ENCODE data around the gene PACRGL. TPM values are rescaled to one million over a fixed set of nuclear protein-coding genes. Genes with fewer than 3 reads are reported as not detected.

Gene PACRGL
- total RNA-seq, 1 donor from 2014 or later = 26.9 TPM

DNA sequence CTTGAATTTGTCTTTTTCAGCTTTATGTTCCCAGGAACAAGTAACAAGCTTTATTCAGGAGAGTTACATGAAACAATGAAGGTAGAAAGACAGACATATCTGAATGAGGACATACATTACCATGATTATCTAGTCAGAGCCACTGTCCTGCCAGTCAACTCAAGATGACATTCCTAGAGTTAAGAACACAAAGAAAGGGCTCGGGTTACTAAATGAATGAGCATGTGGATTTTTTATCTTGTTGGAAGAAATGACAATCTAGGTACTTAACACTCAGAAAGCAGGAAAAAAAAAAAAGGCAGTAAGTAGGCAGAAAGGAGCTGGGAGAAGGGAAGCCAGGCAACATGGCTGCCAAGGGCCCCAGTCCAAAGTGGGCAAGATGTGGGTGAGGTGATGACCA is 28.0 kb upstream of the PACRGL start:
- no peaks in the 10 kb centered on the region for H3K36me3 Mint-ChIP-seq (ENCODE audit: low read depth)
- H3K27me3 Mint-ChIP-seq (ENCODE audit: low read depth) = no peaks in the 10 kb centered on the region
- no peaks in the 10 kb centered on the region for H3K9me3 Mint-ChIP-seq
- TF ChIP-seq, protein P1, sequence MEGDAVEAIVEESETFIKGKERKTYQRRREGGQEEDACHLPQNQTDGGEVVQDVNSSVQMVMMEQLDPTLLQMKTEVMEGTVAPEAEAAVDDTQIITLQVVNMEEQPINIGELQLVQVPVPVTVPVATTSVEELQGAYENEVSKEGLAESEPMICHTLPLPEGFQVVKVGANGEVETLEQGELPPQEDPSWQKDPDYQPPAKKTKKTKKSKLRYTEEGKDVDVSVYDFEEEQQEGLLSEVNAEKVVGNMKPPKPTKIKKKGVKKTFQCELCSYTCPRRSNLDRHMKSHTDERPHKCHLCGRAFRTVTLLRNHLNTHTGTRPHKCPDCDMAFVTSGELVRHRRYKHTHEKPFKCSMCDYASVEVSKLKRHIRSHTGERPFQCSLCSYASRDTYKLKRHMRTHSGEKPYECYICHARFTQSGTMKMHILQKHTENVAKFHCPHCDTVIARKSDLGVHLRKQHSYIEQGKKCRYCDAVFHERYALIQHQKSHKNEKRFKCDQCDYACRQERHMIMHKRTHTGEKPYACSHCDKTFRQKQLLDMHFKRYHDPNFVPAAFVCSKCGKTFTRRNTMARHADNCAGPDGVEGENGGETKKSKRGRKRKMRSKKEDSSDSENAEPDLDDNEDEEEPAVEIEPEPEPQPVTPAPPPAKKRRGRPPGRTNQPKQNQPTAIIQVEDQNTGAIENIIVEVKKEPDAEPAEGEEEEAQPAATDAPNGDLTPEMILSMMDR (conservative IDR thresholded peaks at IDR 0.05) = no peak
- H3K4me3 Mint-ChIP-seq = no peak overlapping the region
- peaks cover 11% of the 10 kb centered on the region for H3K4me1 Mint-ChIP-seq
- no peak for DNase-seq (ENCODE audit: low read depth, low spot score)
- no peak overlapping the region for H3K27ac Mint-ChIP-seq (ENCODE audit: unreplicated experiment)

DNA sequence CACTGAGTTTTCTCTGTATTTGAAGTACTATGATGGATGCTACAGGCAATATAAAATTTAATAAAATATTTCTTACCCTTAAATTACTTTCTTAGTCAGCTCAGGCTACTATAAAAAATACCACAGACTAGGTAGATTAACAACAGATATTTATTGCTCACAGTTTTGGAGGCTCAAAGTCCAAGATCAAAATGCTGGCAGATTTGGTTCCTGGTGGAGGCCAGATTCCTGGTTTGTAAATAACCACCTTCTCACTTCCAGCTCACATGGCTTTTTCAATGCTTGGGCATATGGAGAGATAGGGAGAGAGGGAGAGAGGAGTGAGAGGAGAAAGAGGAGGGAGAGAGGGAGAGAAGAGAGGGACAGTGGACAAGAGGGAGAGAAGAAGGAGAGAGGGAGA is 24.5 kb upstream of the PACRGL start:
- no peaks in the 10 kb centered on the region for H3K4me1 Mint-ChIP-seq
- H3K4me3 Mint-ChIP-seq = no peak overlapping the region
- DNase-seq (ENCODE audit: low read depth, low spot score) = no peak
- TF ChIP-seq, protein P1 (conservative IDR thresholded peaks at IDR 0.05) = no peak
- H3K36me3 Mint-ChIP-seq (ENCODE audit: low read depth) = no peaks in the 10 kb centered on the region
- H3K27ac Mint-ChIP-seq (ENCODE audit: unreplicated experiment) = no peak overlapping the region
- no peaks in the 10 kb centered on the region for H3K27me3 Mint-ChIP-seq (ENCODE audit: low read depth)
- no peaks in the 10 kb centered on the region for H3K9me3 Mint-ChIP-seq

DNA sequence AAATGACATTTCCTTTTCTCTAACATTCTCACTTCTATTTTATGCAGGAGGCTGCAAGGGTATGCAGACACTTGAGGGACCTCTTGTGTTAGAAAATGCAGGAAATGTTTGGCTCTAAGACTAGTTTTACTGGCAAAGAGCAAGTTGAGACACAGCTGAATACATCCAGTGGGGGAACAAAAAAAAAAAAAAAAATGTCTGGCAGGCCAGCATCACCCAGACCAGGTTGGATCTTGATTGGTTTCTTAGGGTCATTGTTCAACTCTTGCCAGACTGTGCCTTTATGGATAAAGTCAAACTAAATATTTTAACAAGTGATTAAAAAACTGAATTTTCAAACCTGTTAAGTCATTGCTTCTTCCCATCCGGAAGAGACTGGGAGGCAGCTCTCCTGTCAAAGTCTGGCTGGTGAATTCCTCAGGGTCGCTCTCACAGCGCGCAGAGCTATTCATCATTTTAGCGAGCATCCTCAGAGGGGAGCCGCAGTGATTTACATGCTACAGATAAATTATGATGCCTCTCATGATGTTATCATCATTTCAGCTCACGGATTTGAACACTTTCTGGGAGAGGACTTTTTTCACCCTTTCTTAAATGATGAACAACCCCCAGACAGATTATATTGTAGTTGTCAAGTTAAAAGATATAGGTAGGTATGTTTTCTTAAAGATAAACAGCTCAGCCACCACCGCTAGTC is 23.6 kb upstream of the PACRGL start:
- H3K9me3 Mint-ChIP-seq = no peaks in the 10 kb centered on the region
- no peak for DNase-seq (ENCODE audit: low read depth, low spot score)
- TF ChIP-seq, protein P1 (conservative IDR thresholded peaks at IDR 0.05) = no peak
- no peaks in the 10 kb centered on the region for H3K4me1 Mint-ChIP-seq
- H3K27me3 Mint-ChIP-seq (ENCODE audit: low read depth) = no peaks in the 10 kb centered on the region
- no peaks in the 10 kb centered on the region for H3K36me3 Mint-ChIP-seq (ENCODE audit: low read depth)
- H3K4me3 Mint-ChIP-seq = no peak overlapping the region
- H3K27ac Mint-ChIP-seq (ENCODE audit: unreplicated experiment) = no peak overlapping the region

DNA sequence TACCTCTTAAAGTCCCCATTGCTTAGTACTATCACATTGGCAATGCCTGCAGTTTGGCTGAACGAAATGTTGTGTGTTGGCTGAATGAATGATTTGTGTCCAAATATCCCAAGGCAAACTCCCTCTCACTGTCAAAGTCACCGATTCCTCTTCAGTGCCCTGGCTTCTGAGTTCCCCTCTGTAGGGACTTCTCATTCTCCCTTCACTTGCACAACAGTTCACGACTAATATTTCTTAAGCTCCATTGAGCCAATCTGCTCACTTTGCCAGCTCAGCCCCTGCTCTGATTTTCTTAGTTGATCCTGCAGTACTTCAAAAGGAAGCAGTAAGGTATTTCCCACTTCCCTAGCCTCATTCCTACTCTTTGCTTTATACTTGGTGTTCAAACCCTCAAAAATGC is 21.9 kb upstream of the PACRGL start:
- Mint-ChIP-seq H3K4me3 (no peak overlapping the region), H3K27me3 (ENCODE audit: low read depth) (no peaks in the 10 kb centered on the region), H3K9me3 (no peaks in the 10 kb centered on the region), H3K36me3 (ENCODE audit: low read depth) (no peaks in the 10 kb centered on the region), H3K27ac (ENCODE audit: unreplicated experiment) (no peak overlapping the region), H3K4me1 (no peaks in the 10 kb centered on the region)
- TF ChIP-seq, protein P1 (conservative IDR thresholded peaks at IDR 0.05) = no peak
- no peak for DNase-seq (ENCODE audit: low read depth, low spot score)

DNA sequence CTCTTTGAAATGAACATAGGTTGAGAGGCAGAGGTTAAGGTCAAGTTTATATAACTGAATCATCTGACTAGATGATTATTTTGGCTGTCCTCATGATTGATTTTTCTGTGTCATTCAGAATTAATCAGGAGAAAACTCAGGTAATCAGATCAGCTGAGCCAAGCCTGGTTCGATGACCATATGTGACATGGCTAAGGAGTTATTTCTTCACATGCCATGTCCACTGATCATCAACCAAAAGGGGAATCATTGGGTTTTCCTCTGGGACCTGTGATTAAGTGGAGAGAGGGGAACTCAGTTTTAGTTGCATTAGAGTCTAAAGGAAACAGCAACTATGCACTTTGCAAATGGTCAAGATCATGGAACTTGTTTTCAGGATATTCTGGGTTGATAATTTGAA is 20.3 kb upstream of the PACRGL start:
- no peaks in the 10 kb centered on the region for H3K4me1 Mint-ChIP-seq
- H3K9me3 Mint-ChIP-seq = no peaks in the 10 kb centered on the region
- no peaks in the 10 kb centered on the region for H3K36me3 Mint-ChIP-seq (ENCODE audit: low read depth)
- no peak overlapping the region for H3K4me3 Mint-ChIP-seq
- no peak for DNase-seq (ENCODE audit: low read depth, low spot score)
- TF ChIP-seq, protein P1 (conservative IDR thresholded peaks at IDR 0.05) = no peak
- H3K27ac Mint-ChIP-seq (ENCODE audit: unreplicated experiment) = no peak overlapping the region
- peaks cover 4% of the 10 kb centered on the region for H3K27me3 Mint-ChIP-seq (ENCODE audit: low read depth)
